Effector memory CD4-positive, alpha-beta T cell (primary cell): Measurements from ENCODE around the gene CADM1.

Experiments
- DNase-seq, 3 donors: peaks; one replicate each; pipeline ENCODE4 v3.0.0-alpha.2; 2020
- H3K27ac ChIP-seq: 2 replicates; pipeline ENCODE4 v1.7.0; 2013; ENCODE audit warnings: mild to moderate bottlenecking, low read length, moderate library complexity; ENCODE audit not compliant: insufficient read depth, poor library complexity, severe bottlenecking
- H3K27me3 ChIP-seq: replicated peaks from 2 replicates; pipeline ENCODE4 v1.7.0; 2013; ENCODE audit warnings: mild to moderate bottlenecking, low read length; ENCODE audit not compliant: insufficient read depth, control insufficient read depth, poor library complexity, severe bottlenecking
- H3K36me3 ChIP-seq: 2 replicates; pipeline ENCODE4 v1.7.0; 2013; ENCODE audit warnings: mild to moderate bottlenecking, low read length, moderate library complexity; ENCODE audit not compliant: control insufficient read depth, insufficient read depth
- H3K4me1 ChIP-seq: 2 replicates; pipeline ENCODE4 v1.7.0; 2013; ENCODE audit warnings: low read length, mild to moderate bottlenecking; ENCODE audit not compliant: control insufficient read depth, insufficient read depth, poor library complexity, severe bottlenecking
- H3K4me3 ChIP-seq: 2 replicates; pipeline ENCODE4 v1.7.0; 2013; ENCODE audit warnings: low read length, low read depth, mild to moderate bottlenecking; ENCODE audit not compliant: insufficient read depth, poor library complexity, severe bottlenecking
- H3K9me3 ChIP-seq: 2 replicates; pipeline ENCODE4 v1.7.0; 2013; ENCODE audit warnings: mild to moderate bottlenecking, low read length, moderate library complexity; ENCODE audit not compliant: control insufficient read depth

The CADM1 gene

DNA sequence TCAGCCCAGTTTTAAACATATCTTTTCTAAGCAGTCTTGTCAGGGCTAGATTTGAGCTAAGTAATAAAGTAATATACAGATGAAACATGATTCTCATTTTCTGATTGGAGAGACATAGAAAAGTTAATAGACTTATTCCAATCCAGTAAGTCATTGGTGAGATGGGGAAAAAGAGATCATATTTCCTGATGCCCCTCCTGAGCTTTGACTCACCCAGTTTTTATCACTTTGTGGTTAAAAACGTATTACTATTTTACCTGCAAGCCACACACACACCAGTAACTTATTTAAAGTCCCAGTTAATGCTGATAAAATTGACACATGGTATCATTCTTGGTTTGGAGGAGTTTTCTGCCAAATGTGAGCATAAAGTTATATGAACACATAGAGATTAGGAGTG is 306.8 kb downstream of the CADM1 start:
- H3K36me3 ChIP-seq = no peaks in the 10 kb centered on the region
- no peaks in the 10 kb centered on the region for H3K4me1 ChIP-seq
- no peaks in the 10 kb centered on the region for H3K9me3 ChIP-seq
- H3K27ac ChIP-seq = no peak overlapping the region
- no peaks in the 10 kb centered on the region for H3K27me3 ChIP-seq
- no peak overlapping the region for H3K4me3 ChIP-seq
- no peak for DNase-seq

DNA sequence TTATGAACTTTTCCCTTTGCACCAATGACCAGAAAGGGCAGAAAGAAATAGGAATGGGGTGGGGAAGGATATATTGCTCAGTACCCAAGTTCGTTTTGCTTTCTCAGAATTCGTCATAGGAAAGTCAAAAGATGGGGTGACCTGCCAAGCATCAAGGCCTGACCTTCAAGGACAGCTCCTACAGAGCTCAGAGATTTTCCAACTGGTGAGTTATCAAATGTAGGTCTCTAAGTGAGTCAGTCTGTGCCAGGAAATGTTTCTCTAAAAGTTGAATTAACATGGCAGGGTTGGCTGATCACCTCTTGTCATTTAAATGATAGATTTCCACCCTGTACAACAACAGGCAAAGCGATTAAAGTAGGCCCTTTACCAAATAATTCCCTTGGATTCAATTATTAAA is 307.2 kb downstream of the CADM1 start:
- DNase-seq = no peak
- no peak overlapping the region for H3K27ac ChIP-seq
- H3K9me3 ChIP-seq = no peaks in the 10 kb centered on the region
- no peaks in the 10 kb centered on the region for H3K4me1 ChIP-seq
- H3K36me3 ChIP-seq = no peaks in the 10 kb centered on the region
- H3K4me3 ChIP-seq = no peak overlapping the region
- H3K27me3 ChIP-seq = no peaks in the 10 kb centered on the region

DNA sequence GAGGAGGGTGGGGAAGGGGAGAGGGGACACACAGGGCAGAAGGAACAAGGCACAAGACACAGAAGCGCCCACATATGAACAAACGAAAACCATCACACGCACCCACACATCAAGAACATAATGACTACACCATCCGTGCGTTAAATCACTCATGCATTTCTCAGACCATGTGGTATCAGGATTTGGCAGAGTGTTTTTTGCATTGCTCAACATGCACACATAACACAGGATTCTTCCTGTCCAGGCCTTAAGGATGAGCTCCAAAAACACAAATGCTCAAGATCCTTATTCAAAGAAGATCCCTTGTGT is 309.5 kb downstream of the CADM1 start:
- Histone ChIP-seq H3K27ac (no peak overlapping the region), H3K9me3 (no peaks in the 10 kb centered on the region), H3K4me1 (no peaks in the 10 kb centered on the region), H3K4me3 (no peak overlapping the region), H3K27me3 (no peaks in the 10 kb centered on the region), H3K36me3 (no peaks in the 10 kb centered on the region)
- DNase-seq = no peak

DNA sequence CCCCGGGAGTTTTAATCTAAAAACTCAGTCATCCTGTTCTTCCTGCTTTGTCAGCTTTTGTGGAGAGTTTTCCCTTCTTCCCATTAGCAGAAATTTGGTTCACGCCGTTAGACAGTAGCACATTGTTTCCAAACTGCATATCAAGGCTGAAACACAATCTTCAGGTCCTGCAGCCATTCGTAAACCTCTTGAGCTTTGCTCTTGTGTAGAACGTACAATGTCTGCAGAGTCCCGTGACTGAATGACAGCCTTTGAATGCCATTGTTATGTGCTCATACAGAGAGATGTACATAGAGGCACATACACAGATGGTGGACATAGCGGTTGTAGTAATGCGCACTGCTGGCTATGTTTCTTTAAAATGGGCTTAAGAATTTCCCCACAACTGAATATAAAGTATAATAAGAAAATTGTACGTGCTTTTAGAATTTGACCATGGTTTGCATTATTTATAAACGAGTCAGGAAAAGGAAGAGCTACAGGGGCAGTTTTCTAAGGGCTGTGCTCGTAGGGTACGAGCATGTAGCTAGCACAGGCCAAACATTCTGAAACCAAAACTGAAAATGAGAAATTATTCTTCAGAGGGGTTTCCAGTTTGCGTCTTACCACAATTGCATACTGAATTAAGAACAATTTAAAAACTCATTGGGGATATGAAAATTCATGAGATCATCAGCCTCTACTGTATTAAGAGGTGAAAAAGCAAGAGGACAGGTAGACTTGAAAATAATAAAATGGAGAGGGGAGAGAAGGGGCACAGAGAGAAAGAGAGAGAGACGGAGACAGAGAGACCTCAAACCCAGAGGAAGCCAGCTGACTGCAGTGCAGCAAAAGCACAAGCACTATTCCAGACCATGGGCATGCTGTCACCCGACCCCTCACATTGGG is 310.1 kb downstream of the CADM1 start:
- H3K27ac ChIP-seq = no peak overlapping the region
- H3K36me3 ChIP-seq = no peaks in the 10 kb centered on the region
- H3K27me3 ChIP-seq = no peaks in the 10 kb centered on the region
- no peak for DNase-seq
- H3K4me1 ChIP-seq = no peaks in the 10 kb centered on the region
- no peak overlapping the region for H3K4me3 ChIP-seq
- H3K9me3 ChIP-seq = no peaks in the 10 kb centered on the region

DNA sequence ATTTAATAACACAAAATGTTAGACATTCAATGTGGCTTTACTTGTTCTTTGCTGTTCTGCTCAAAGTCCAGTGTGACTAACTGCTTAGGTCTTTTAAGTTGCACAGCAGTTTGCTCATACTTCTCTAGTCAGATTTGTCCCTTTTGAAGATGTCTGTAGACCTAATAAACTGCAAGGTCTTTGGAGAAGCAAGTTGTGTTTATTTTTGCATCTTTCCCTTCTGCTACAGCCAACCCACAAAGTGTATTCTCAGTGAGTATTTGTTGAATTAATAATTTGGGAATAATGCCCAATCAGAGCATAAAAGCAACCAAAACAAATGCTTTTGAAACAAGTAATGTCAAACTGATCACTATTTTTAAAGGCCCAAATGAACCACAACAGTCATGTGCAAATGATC is 312.5 kb downstream of the CADM1 start:
- no peak overlapping the region for H3K27ac ChIP-seq
- no peaks in the 10 kb centered on the region for H3K27me3 ChIP-seq
- no peaks in the 10 kb centered on the region for H3K36me3 ChIP-seq
- DNase-seq = no peak
- no peak overlapping the region for H3K4me3 ChIP-seq
- no peaks in the 10 kb centered on the region for H3K4me1 ChIP-seq
- no peaks in the 10 kb centered on the region for H3K9me3 ChIP-seq

DNA sequence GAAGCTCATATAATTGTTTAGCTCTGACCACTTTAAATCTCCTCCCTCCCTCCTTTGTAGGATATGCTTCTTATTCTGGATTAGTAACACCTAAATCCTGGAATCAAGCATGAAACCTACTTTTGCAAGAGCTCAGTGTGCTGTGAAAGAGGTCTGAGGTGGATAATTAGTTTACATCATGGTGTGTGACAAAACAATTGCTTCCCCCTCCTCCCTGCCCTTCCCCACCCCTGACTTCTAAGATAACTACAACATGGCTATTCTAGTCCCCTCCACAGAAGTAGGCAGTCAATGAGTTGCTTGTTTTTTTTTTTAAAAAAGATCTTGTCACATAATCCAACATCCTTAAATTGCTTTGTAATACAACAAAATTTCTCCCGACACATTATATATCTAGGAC is 314.0 kb downstream of the CADM1 start:
- no peaks in the 10 kb centered on the region for H3K36me3 ChIP-seq
- DNase-seq = no peak
- H3K27ac ChIP-seq = no peak overlapping the region
- H3K27me3 ChIP-seq = no peaks in the 10 kb centered on the region
- H3K9me3 ChIP-seq = no peaks in the 10 kb centered on the region
- H3K4me3 ChIP-seq = no peak overlapping the region
- no peaks in the 10 kb centered on the region for H3K4me1 ChIP-seq

DNA sequence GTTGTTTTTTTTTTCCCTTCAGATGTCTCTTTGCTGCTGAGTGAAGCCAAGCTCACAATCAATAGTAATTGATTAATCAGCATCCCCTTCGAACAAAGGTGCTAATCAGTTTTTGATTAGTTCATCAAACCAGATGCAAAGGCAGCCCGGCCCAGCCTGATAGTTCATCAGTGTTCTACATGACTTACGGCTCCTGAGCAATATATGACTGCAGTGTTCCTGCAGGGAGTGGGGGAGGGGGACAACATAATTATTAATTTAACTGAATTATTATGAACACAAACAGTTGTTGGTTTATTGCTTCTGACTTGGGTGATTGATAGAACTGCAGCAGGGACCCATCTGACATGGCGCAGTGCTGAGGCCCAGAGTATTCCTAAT is 315.3 kb downstream of the CADM1 start:
- Histone ChIP-seq H3K4me3 (no peak overlapping the region), H3K4me1 (no peaks in the 10 kb centered on the region), H3K36me3 (no peaks in the 10 kb centered on the region), H3K9me3 (no peaks in the 10 kb centered on the region), H3K27ac (no peak overlapping the region), H3K27me3 (no peaks in the 10 kb centered on the region)
- DNase-seq = no peak

DNA sequence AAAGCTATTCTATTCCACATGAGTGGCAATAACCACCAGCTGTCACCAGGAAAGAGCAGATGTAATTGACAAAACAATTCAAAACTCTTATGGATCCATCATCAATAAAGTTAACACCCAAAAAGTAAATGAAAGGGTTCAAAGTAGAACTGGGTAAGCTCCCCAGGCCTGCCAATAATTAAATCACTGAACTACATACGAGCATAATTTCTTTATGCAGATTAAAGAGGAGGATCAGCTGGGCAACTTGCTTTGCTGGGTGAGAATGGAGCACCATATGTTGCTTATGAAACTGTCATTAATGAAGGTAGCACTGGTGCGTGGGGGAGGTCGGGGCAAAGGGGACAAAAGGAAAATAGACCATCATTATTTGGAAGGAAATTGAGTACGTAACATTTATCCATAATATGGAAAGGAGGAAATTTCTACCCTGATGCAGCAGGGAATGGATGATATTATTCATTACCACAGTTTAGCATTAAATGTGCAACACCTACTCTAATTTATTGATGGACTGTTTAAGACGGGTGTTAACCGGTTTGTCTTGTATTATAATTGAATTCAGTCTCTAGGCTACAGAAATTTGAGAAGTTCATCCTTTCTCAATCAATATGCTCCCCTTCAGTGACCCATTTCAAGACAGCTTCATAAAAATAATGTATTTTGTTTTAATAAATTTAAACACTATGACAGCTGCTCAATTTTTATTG is 315.9 kb downstream of the CADM1 start:
- Histone ChIP-seq H3K27ac (no peak overlapping the region), H3K27me3 (no peaks in the 10 kb centered on the region), H3K4me3 (no peak overlapping the region), H3K4me1 (no peaks in the 10 kb centered on the region), H3K36me3 (no peaks in the 10 kb centered on the region), H3K9me3 (no peaks in the 10 kb centered on the region)
- no peak for DNase-seq

DNA sequence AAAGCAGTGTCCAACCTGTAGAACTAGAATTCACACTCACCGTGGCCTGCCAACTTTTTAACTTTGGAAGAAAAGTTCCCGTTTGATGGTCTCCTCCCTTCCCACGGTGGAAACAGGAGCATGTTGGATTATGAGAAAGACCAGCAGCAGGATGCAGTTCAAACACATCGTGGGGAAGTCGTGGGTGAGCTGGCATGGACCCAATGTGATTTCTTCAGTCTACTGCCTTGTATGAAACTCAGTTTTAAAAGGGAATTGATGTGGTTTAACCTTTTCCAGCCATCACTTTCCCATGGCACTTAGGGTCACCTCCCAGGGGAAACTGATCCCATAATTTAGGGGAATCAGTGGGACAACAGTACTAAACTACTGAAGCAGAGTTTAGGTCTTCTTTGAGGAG is 318.3 kb downstream of the CADM1 start:
- Histone ChIP-seq H3K27me3 (no peaks in the 10 kb centered on the region), H3K36me3 (no peaks in the 10 kb centered on the region), H3K4me3 (no peak overlapping the region), H3K9me3 (no peaks in the 10 kb centered on the region), H3K4me1 (no peaks in the 10 kb centered on the region), H3K27ac (no peak overlapping the region)
- no peak for DNase-seq

DNA sequence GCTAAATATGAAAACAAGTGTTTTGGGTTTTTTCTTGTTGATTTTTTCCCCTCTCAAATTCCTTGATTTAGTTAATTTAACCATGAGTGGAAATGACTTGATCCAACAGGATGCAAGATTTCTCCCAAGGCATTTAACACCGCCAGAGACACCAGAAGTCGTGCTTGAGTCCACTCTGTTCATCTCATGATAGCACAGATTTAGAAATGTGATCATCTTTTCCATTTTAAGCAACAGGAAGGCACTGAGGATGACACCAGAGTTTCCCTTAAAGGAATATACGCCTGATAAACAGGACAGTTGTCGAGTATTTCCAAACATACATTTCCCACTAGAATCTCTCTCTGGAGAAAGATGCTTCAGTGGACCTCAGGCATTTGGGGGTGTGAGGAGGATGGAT is 318.7 kb downstream of the CADM1 start:
- H3K27me3 ChIP-seq = no peaks in the 10 kb centered on the region
- H3K36me3 ChIP-seq = no peaks in the 10 kb centered on the region
- no peaks in the 10 kb centered on the region for H3K9me3 ChIP-seq
- H3K27ac ChIP-seq = no peak overlapping the region
- no peak overlapping the region for H3K4me3 ChIP-seq
- DNase-seq = no peak
- H3K4me1 ChIP-seq = no peaks in the 10 kb centered on the region
